Rectal smooth muscle tissue (tissue), 1 donor: ENCODE measurements around the gene SEMA4D.
A peak's percentile ranks its signal among the peaks of the same experiment; 100 is the strongest.

Source experiments
- H3K27ac ChIP-seq: one replicate; pipeline ENCODE4 v1.7.0; 2013; ENCODE audit warnings: low read depth, low read length, inconsistent platforms
- H3K27me3 ChIP-seq: one replicate; pipeline ENCODE4 v1.7.0; 2013; ENCODE audit warnings: low read length; ENCODE audit not compliant: control insufficient read depth, insufficient read depth
- H3K36me3 ChIP-seq: one replicate; pipeline ENCODE4 v1.7.0; 2013; ENCODE audit warnings: low read length; ENCODE audit not compliant: control insufficient read depth, insufficient read depth
- H3K4me1 ChIP-seq: one replicate; pipeline ENCODE4 v1.7.0; 2013; ENCODE audit warnings: low read length; ENCODE audit not compliant: control insufficient read depth, insufficient read depth
- H3K4me3 ChIP-seq: one replicate; pipeline ENCODE4 v1.7.0; 2013; ENCODE audit warnings: low read length
- H3K9ac ChIP-seq: one replicate; pipeline ENCODE4 v1.7.0; 2013; ENCODE audit warnings: low read length

Gene SEMA4D

DNA sequence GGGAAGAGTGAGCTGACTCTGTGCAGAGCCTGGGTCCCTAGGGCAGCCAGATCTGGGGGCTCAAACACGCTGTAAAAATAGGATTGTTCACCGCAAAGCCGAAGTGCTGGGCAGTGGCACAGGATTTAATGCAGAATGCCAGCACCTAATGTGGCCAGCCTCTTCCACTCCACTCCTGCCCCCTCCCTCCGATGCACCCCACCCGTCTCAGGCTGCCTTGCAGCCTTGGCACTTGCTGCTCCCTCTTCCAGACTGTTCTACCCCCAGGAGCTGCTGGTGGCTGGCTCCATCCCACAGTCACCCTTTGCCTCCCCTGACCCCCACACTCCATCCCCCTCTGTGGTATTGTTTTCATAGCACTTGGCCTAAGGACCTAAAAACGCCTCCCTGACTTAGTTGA lies 86.2 kb downstream of the SEMA4D start:
- H3K4me1 ChIP-seq, result no peaks in the 10 kb centered on the region
- no peak overlapping the region for H3K4me3 ChIP-seq
- peaks cover 4% of the 10 kb centered on the region for H3K36me3 ChIP-seq
- H3K9ac ChIP-seq, result no peak overlapping the region
- no peak overlapping the region for H3K27ac ChIP-seq
- H3K27me3 ChIP-seq, result no peaks in the 10 kb centered on the region

DNA sequence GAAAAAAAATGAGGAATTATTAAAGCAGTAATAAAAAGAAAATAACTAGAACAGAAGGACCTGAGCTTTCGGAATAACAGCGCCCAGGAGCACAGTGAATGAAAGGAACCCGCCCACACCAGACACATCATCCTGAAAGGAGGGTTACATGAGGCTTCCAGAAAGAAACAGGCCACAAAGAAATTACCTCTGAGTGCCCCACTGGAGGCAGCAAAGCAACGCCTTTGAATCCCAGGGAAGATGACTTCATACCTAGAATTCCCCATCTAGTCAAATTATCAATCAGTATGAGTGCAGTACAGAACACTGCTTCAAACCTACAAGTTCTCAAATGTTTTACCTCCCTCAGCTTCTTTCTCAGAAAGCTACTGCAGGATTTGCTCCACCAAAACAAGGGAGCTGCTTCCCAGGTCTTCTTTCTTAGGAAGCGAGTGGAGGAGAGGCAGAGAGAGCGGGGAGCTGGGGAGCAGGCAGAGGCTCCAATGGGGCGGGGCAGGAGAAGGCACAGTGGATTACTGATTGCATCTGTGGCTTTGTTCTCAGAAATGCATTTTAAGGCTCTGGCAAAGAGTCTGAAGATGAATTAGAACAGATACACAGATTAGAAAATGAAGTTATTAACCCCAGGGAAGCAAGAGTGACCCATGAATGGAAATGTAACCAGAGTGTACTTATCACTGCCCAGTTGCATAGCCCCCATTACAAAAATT lies 87.1 kb downstream of the SEMA4D start:
- Histone ChIP-seq H3K9ac (no peak overlapping the region), H3K36me3 (peaks cover 4% of the 10 kb centered on the region), H3K4me3 (no peak overlapping the region), H3K27ac (no peak overlapping the region), H3K27me3 (no peaks in the 10 kb centered on the region), H3K4me1 (no peaks in the 10 kb centered on the region)

DNA sequence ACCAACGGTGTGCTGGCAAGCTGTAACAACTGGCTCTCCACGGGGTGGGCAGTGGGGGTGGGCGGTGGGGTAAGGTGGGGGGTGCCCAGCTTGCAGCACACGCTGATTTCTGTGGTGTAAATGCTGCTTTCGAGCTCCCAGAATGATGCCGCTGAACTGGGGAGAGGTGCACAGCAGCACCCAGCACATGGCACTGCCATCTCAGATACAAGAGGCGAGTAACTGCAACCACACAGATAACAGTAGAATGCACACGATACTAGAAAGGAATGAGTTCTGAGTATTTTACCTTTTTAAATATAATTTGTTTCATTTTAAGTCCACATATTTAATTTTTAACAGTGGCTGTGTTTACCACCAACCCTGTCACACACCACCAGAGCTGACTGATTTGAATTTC lies 87.9 kb downstream of the SEMA4D start:
- Histone ChIP-seq H3K27me3 (no peaks in the 10 kb centered on the region), H3K4me1 (no peaks in the 10 kb centered on the region), H3K4me3 (no peak overlapping the region), H3K27ac (no peak overlapping the region), H3K36me3 (peaks cover 4% of the 10 kb centered on the region), H3K9ac (no peak overlapping the region)

DNA sequence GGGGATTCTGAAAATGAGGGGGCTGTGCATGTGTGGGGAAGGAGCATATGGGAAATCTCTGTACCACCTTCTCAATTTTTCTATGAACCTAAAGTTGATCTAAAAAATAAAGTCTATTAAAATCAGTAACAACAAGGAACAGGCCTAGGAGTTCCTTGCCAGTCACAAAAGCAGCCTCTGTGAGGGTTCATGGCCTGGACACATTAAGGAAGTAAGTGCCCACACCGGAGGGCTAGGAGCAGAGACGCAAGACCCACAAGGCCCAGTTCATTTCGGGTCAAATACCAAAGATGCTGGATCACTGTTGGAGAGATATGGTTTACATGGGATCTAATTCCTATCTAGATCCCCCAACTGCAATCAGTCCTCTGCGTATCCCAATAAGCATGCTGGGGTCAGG lies 88.4 kb downstream of the SEMA4D start:
- Histone ChIP-seq H3K4me3 (no peak overlapping the region), H3K27ac (no peak overlapping the region), H3K36me3 (peaks cover 4% of the 10 kb centered on the region), H3K27me3 (no peaks in the 10 kb centered on the region), H3K4me1 (no peaks in the 10 kb centered on the region), H3K9ac (no peak overlapping the region)

DNA sequence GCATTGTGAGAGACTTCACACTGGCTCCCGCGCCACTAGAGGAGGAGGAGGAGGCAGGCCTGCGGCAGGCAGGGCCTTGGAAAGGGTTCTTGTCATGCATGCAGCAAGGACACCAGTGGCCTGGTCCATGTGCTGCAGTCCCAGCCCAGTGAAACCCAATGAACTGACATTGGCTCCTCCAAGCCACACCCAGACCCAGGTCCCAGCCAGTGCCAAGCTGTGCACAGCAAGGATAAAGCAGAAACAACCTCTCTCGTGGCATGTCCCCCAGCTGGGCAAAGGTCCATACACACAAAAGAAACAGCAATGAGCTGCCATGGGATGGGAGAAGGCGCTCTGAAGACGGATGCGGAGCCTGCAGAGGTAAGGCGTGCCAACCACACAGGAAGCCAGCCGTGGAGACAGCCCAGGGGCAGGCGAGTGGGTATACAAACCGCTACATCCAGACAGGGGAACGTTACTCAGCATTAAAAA lies 89.2 kb downstream of the SEMA4D start:
- peaks cover 2% of the 10 kb centered on the region for H3K36me3 ChIP-seq
- H3K27ac ChIP-seq, result no peak overlapping the region
- no peaks in the 10 kb centered on the region for H3K4me1 ChIP-seq
- no peak overlapping the region for H3K4me3 ChIP-seq
- no peak overlapping the region for H3K9ac ChIP-seq
- H3K27me3 ChIP-seq, result no peaks in the 10 kb centered on the region

DNA sequence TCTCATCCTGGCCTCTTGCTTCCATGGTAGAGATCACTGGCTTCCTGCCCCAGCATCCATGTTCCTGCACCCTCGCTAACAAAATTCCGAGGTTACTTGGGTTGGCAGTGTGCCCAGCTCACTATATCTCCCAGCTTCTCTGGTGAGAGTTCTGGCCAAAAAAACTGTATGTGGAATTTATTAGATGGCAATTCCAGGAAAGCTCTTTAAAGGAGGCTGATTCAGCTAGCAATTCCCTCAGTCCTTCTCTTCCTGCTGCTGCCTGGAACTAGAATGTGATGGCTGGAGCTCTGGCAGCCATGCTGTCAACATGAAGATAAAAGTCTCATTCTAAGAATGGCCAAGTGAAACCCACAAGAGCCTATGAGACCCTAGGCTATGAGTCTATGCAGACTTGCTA lies 90.8 kb downstream of the SEMA4D start:
- Histone ChIP-seq H3K27ac (no peak overlapping the region), H3K27me3 (no peaks in the 10 kb centered on the region), H3K36me3 (peaks cover 1% of the 10 kb centered on the region), H3K4me1 (no peaks in the 10 kb centered on the region), H3K9ac (no peak overlapping the region), H3K4me3 (no peak overlapping the region)

DNA sequence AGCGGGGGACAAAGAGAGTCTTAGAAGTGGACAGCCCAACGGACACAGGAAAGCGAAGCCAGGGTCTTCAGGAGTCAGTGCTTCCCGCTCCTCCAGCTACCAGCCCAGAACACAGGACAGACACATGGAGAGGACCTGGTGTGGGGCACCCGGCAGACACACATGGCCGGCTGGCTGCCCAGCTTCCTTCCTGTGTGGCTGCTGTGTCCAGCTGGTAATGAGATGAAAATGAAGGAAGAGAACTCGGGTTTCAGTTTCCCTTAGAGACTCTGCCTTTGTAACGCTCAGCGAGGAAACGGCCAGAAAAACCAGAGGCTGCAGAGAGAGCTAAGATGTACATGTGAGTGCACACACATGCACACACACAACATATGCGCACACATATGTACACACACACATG lies 92.1 kb downstream of the SEMA4D start:
- Histone ChIP-seq H3K4me1 (no peaks in the 10 kb centered on the region), H3K9ac (no peak overlapping the region), H3K36me3 (peaks cover 5% of the 10 kb centered on the region), H3K27me3 (no peaks in the 10 kb centered on the region), H3K4me3 (peak overlapping the region; percentile 1), H3K27ac (no peak overlapping the region)

DNA sequence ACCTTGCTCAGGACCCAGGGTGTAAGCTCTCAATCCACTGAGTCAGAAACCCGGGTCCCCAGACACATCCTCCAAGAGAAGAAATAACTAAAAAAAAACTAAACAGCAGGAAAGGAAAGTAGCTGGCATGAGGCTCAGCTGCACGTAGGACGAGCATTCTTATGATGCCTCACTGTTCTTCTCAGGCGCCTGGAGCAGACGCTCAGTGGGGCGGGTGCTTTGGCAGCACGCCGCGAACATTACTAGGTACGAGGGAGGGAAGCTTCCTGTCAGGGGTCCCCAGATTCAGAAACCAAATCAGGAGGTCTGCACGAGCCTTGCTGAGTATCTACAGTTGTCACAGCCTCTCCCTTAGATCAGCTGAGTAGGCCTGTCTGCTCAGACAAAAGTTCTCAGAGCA lies 93.8 kb downstream of the SEMA4D start:
- Histone ChIP-seq H3K27ac (no peak overlapping the region), H3K4me3 (no peak overlapping the region), H3K36me3 (peaks cover 5% of the 10 kb centered on the region), H3K9ac (no peak overlapping the region), H3K4me1 (no peaks in the 10 kb centered on the region), H3K27me3 (no peaks in the 10 kb centered on the region)

DNA sequence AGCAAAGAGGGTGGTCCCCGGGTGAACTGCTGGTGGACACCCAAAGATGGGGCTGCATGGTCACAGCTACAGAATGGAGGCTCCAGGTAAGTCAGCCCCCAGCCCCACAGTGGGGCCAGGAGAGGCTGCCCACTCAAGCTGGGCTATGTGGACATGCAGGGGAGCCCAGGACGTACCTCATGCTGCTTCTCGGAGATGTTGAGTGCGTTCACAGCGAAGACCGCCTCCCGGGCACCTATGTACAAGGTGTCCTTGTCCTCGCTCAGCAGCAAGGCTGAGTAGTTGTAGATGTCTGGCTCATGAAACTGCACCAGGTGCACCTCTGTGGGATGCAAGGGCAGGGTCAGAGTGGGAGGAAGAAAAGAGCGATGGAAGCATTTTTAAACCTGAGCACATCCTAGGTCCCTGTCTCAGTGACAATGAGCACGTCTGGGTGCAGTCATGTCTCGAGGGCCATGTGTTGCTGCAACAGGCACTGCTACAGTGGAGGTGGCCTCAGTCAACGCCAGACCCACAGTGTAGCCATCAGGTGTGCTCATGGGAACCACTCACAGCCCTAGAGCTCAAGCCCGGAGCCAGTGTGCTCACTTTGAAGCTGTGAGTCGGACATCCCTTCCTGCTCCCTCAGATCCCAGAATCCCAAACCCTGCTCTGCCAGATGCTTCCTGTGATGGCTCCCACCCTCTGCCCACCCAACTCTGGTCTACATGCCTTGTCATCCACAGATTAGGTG lies 95.1 kb downstream of the SEMA4D start:
- H3K9ac ChIP-seq, result no peak overlapping the region
- peaks cover 5% of the 10 kb centered on the region for H3K36me3 ChIP-seq
- no peaks in the 10 kb centered on the region for H3K27me3 ChIP-seq
- no peak overlapping the region for H3K4me3 ChIP-seq
- H3K4me1 ChIP-seq, result no peaks in the 10 kb centered on the region
- no peak overlapping the region for H3K27ac ChIP-seq

DNA sequence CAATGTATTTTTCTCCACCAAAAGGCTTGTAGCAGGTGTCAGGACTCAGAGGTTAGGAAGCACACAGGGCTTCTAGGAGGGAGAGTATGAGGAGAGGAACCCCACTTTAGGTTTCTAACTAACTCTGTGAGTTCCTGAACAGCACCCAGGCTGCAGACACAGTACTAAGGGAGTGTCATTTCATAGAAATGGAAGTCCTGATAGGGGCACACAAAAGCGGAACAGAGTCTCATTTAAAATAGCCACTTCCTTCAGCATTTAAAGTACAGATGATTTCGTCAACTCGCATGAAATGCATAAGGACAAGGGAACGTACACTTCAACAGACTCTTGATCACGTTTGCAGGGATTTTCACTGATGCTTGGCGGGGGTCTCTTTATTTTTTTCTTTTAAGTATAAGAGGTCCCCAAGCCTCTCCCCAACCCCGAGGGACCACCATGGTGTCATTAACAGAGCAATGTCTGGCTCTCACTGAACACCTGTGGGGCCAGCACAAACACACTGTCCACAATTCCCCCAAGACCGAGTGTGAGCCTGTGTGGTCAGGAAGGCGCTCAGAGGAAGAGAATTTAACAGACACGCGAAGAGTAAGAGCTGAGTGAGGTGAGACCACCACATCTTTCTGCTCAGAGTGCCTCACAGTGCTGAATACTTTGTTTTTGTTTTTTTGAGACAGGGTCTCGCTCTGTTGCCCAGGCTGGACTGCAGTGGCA lies 97.4 kb downstream of the SEMA4D start:
- Histone ChIP-seq H3K27me3 (no peaks in the 10 kb centered on the region), H3K36me3 (peaks cover 14% of the 10 kb centered on the region), H3K4me1 (no peaks in the 10 kb centered on the region), H3K9ac (no peak overlapping the region), H3K27ac (no peak overlapping the region), H3K4me3 (no peak overlapping the region)

DNA sequence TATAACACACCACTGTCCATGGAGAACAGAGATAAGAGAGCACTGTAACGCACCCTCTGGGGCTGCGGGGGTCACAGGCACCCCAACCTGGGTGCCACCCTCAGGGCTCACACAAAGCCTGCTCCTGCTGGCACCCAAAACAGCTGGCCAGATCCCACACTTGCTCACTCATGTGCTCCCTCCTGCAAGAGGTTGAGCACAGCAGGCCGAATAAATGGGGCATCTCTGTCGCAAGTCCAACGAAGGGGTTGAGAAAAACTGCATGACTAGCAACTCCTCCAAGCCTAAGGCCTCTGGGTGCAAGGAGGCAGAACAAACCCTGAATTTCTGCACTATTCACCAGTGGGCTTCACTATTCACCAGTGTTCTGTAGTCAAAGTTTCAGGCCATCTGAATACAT lies 99.3 kb downstream of the SEMA4D start:
- H3K27ac ChIP-seq, result no peak overlapping the region
- no peaks in the 10 kb centered on the region for H3K4me1 ChIP-seq
- H3K4me3 ChIP-seq, result no peak overlapping the region
- no peak overlapping the region for H3K9ac ChIP-seq
- no peaks in the 10 kb centered on the region for H3K27me3 ChIP-seq
- peaks cover 21% of the 10 kb centered on the region for H3K36me3 ChIP-seq

DNA sequence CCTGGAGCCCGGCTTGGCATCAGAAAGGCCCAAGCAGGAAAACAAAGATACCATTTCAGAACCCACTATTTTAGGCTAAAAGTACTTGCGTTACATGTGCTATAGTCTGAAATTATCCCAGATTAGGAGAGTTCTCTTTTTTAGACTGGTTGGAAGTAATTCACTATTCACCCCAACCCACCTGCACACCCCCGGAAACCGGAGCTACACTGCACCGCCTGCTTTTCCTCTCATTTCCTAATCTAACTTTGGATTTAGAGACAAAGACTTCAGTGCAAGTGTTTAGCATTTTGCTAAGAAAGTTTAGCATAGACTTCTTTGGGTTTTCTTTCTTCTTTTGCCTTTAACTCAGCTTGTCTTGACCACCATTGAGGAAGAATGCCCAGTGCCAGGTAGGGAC lies 100.4 kb downstream of the SEMA4D start:
- Histone ChIP-seq H3K4me3 (no peak overlapping the region), H3K4me1 (no peaks in the 10 kb centered on the region), H3K27me3 (no peaks in the 10 kb centered on the region), H3K27ac (no peak overlapping the region), H3K9ac (no peak overlapping the region), H3K36me3 (peaks cover 21% of the 10 kb centered on the region)
